ENCODE measurements around the gene KCNN3. TPM values are rescaled to one million over a fixed set of nuclear protein-coding genes. Genes with fewer than 3 reads are reported as not detected.
"Not testable (repeated sequence)": the region's sequence is repeated elsewhere in the genome, so short reads cannot be mapped to it uniquely, and the experiment has no call there.

KCNN3 gene
- under 1 TPM; 0.04 to 0.32 TPM for total RNA-seq

- DNase-seq (ENCODE audit: low spot score in 2 of 2) (peak in 1 of 2 donors; percentile 80), ATAC-seq (peak in 1 of 2 donors; percentile 87)
- no peaks in the 10 kb centered on the region for H3K9me3 Mint-ChIP-seq
- H3K27ac Mint-ChIP-seq = no peak within 1 kb of the TSS
- no peaks in the 10 kb centered on the region for H3K36me3 Mint-ChIP-seq
Measured at GRCh38 chr1:154870115-154870571, at the start of gene KCNN3. TSS of gene KCNN3 (minus strand) at chr1:154870281. CDS start at chr1:154869964, 317 bp downstream.

GRCh38 chr1:154913273-154913672 is 43.2 kb upstream of the KCNN3 start:
- ATAC-seq (no peak), DNase-seq (ENCODE audit: low spot score in 2 of 2) (no peak)
- H3K27ac Mint-ChIP-seq = no peak overlapping the region
- peaks cover 0 to 3% of the 10 kb centered on the region in 2 donors for H3K9me3 Mint-ChIP-seq
- peaks cover 4 to 9% of the 10 kb centered on the region in 2 donors for H3K36me3 Mint-ChIP-seq

- ATAC-seq (no peak), DNase-seq (ENCODE audit: low spot score in 2 of 2) (no peak)
- H3K9me3 Mint-ChIP-seq = peaks cover 0 to 3% of the 10 kb centered on the region in 2 donors
- H3K36me3 Mint-ChIP-seq = peaks cover 4 to 9% of the 10 kb centered on the region in 2 donors
- H3K27ac Mint-ChIP-seq = no peak overlapping the region
Measured at GRCh38 chr1:154912755-154913154, 42.7 kb upstream of the KCNN3 start.

- H3K27ac Mint-ChIP-seq = peak overlapping the region in 1 of 2 donors; percentile 2
- ATAC-seq = no peak
- peaks cover 0 to 3% of the 10 kb centered on the region in 2 donors for H3K9me3 Mint-ChIP-seq
- DNase-seq (ENCODE audit: low spot score in 2 of 2) = no peak
- peaks cover 4 to 8% of the 10 kb centered on the region in 2 donors for H3K36me3 Mint-ChIP-seq
Measured at GRCh38 chr1:154911691-154912550, 41.8 kb upstream of the KCNN3 start.

GRCh38 chr1:154910851-154911250 is 40.8 kb upstream of the KCNN3 start:
- Mint-ChIP-seq H3K36me3 (no peaks in the 10 kb centered on the region), H3K27ac (no peak overlapping the region), H3K9me3 (no peaks in the 10 kb centered on the region)
- DNase-seq (ENCODE audit: low spot score in 2 of 2) = no peak
- ATAC-seq = no peak

- no peaks in the 10 kb centered on the region for H3K9me3 Mint-ChIP-seq
- no peak overlapping the region for H3K27ac Mint-ChIP-seq
- H3K36me3 Mint-ChIP-seq = no peaks in the 10 kb centered on the region
- DNase-seq (ENCODE audit: low spot score in 2 of 2) = no peak
- no peak for ATAC-seq
Measured at GRCh38 chr1:154908937-154909336, 38.9 kb upstream of the KCNN3 start.

- not testable (repeated sequence) for DNase-seq (ENCODE audit: low spot score in 2 of 2); H3K36me3 Mint-ChIP-seq; ATAC-seq
Measured at GRCh38 chr1:154908129-154908528, 38.0 kb upstream of the KCNN3 start.

GRCh38 chr1:154906621-154907081 is 36.6 kb upstream of the KCNN3 start:
- peak in 1 of 2 donors; percentile 50 for ATAC-seq
- H3K36me3 Mint-ChIP-seq = no peaks in the 10 kb centered on the region

More at GRCh38 chr1:154908129-154908528, 38.0 kb upstream of the KCNN3 start:
- H3K9me3 Mint-ChIP-seq, H3K27ac Mint-ChIP-seq: not testable (repeated sequence)

GRCh38 chr1:154902938-154903566 is 33.0 kb upstream of the KCNN3 start:
- Mint-ChIP-seq H3K9me3 (no peaks in the 10 kb centered on the region), H3K36me3 (no peaks in the 10 kb centered on the region), H3K27ac (no peak overlapping the region)
- ATAC-seq = no peak
- no peak for DNase-seq (ENCODE audit: low spot score in 2 of 2)

More at GRCh38 chr1:154906621-154907081, 36.6 kb upstream of the KCNN3 start:
- H3K9me3 Mint-ChIP-seq = no peaks in the 10 kb centered on the region
- no peak for DNase-seq (ENCODE audit: low spot score in 2 of 2)
- no peak overlapping the region for H3K27ac Mint-ChIP-seq

GRCh38 chr1:154901591-154901990 is 31.5 kb upstream of the KCNN3 start:
- Mint-ChIP-seq H3K27ac (no peak overlapping the region), H3K9me3 (no peaks in the 10 kb centered on the region), H3K36me3 (no peaks in the 10 kb centered on the region)
- ATAC-seq (no peak), DNase-seq (ENCODE audit: low spot score in 2 of 2) (no peak)

GRCh38 chr1:154899041-154899440 is 29.0 kb upstream of the KCNN3 start:
- H3K9me3 Mint-ChIP-seq = no peaks in the 10 kb centered on the region
- H3K36me3 Mint-ChIP-seq = no peaks in the 10 kb centered on the region
- DNase-seq (ENCODE audit: low spot score in 2 of 2) (no peak), ATAC-seq (no peak)
- H3K27ac Mint-ChIP-seq = no peak overlapping the region

- Mint-ChIP-seq H3K9me3 (no peaks in the 10 kb centered on the region), H3K27ac (no peak overlapping the region), H3K36me3 (no peaks in the 10 kb centered on the region)
- ATAC-seq = no peak
- no peak for DNase-seq (ENCODE audit: low spot score in 2 of 2)
Measured at GRCh38 chr1:154896771-154897286, 26.7 kb upstream of the KCNN3 start.

- no peak for DNase-seq (ENCODE audit: low spot score in 2 of 2)
- no peak for ATAC-seq
- Mint-ChIP-seq H3K27ac (no peak overlapping the region), H3K36me3 (no peaks in the 10 kb centered on the region), H3K9me3 (no peaks in the 10 kb centered on the region)
Measured at GRCh38 chr1:154895798-154896197, 25.7 kb upstream of the KCNN3 start.

GRCh38 chr1:154891452-154891851 is 21.4 kb upstream of the KCNN3 start:
- H3K9me3 Mint-ChIP-seq = no peaks in the 10 kb centered on the region
- DNase-seq (ENCODE audit: low spot score in 2 of 2) (no peak), ATAC-seq (no peak)
- H3K36me3 Mint-ChIP-seq = no peaks in the 10 kb centered on the region
- no peak overlapping the region for H3K27ac Mint-ChIP-seq

GRCh38 chr1:154888757-154889156 is 18.7 kb upstream of the KCNN3 start:
- no peak for ATAC-seq

GRCh38 chr1:154886281-154887015 is 16.4 kb upstream of the KCNN3 start:
- Mint-ChIP-seq H3K27ac (no peak overlapping the region), H3K9me3 (no peaks in the 10 kb centered on the region), H3K36me3 (no peaks in the 10 kb centered on the region)
- DNase-seq (ENCODE audit: low spot score in 2 of 2) (no peak), ATAC-seq (peak; percentile 16 to 56)

More at GRCh38 chr1:154888757-154889156, 18.7 kb upstream of the KCNN3 start:
- DNase-seq (ENCODE audit: low spot score in 2 of 2) = no peak
- Mint-ChIP-seq H3K9me3 (no peaks in the 10 kb centered on the region), H3K36me3 (no peaks in the 10 kb centered on the region), H3K27ac (peak overlapping the region in 1 of 2 donors; percentile 30)
